ENCODE measurements around the gene NR3C1. TPM values are rescaled to one million over a fixed set of nuclear protein-coding genes. Genes with fewer than 3 reads are reported as not detected.

The NR3C1 gene
- total and polyA plus RNA-seq, 2 donors (not counting 1 experiment from before 2014, with no cell fraction given): 17.6 to 218 TPM

DNA sequence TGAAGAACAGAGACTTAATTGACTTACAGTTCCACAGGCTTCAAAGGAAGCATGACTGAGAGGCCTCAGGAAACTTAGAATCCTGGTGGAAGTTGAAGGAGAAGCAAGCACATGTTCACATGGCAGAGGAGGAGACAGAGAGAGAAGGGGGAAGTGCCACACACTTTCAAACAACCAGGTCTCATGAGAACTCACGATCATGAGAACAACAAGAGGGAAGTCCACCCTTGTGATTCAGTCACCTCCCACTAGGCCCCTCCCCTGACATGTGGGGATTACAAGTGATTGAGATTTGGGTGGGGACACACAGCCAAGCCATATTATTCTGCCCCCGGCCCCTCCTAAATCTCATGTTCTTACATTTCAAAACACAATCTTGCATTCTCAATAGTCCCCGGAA, 19.5 kb downstream of the NR3C1 start:
- Histone ChIP-seq H3K4me1 (ENCODE audit: control insufficient read depth in 2 of 2, insufficient read depth in 2 of 2, low read length in 2 of 2) (peaks cover 4 to 17% of the 10 kb centered on the region in 2 donors), H3K79me2 (ENCODE audit: control insufficient read depth, insufficient read depth, low read length) (peaks cover 99% of the 10 kb centered on the region), H3K27me3 (replicated peaks in 1 of 4; ENCODE audit: control extremely low read depth in 1 of 4, control insufficient read depth in 3 of 4, insufficient read depth in 4 of 4, low read length in 3 of 4) (no peaks in the 10 kb centered on the region), H3K9ac (ENCODE audit: low read length) (no peak overlapping the region), H3K4me2 (replicated peaks; ENCODE audit: low read depth, low read length, poor library complexity, severe bottlenecking) (no peak overlapping the region), H3K27ac (ENCODE audit: low read length in 2 of 2) (no peak overlapping the region), H3K36me3 (replicated peaks in 1 of 2; ENCODE audit: control extremely low read depth in 1 of 2, control insufficient read depth in 1 of 2, extremely low read depth in 1 of 2, insufficient read depth in 2 of 2, low read length in 1 of 2) (peaks cover 6 to 20% of the 10 kb centered on the region in 2 experiments), H2AFZ (ENCODE audit: insufficient read depth, low read depth, low read length, poor library complexity, severe bottlenecking) (no peak overlapping the region), H3K9me3 (ENCODE audit: control extremely low read depth in 1 of 3, control insufficient read depth in 2 of 3, insufficient read depth in 1 of 3, low read length in 2 of 3) (peaks cover 6 to 28% (median 11%) of the 10 kb centered on the region in 3 donors), H4K20me1 (ENCODE audit: control insufficient read depth, insufficient read depth, low read length, poor library complexity, severe bottlenecking) (peaks cover 58% of the 10 kb centered on the region), H3K4me3 (ENCODE audit: control extremely low read depth in 1 of 5, extremely low read depth in 1 of 5, insufficient read depth in 1 of 5, low read depth in 2 of 5, low read length in 4 of 5) (no peak overlapping the region)
- Mint-ChIP-seq H3K9me3 (ENCODE audit: insufficient read depth) (peaks cover 14% of the 10 kb centered on the region), H3K4me3 (no peak overlapping the region), H3K27ac (no peak overlapping the region), H3K4me1 (peaks cover 76% of the 10 kb centered on the region), H3K27me3 (no peaks in the 10 kb centered on the region)
- intact Hi-C loops (cut with micrococcal nuclease): loop anchor here (2.0 kb wide), 1 partner anchor 13 kb away; no protein-coding TSS in a partner anchor
- DNase-seq (no peak), ATAC-seq (ENCODE audit: low read depth) (no peak)
- ChIA-PET CTCF (no interaction called here), POLR2A (no interaction called here)
- WGBS (ENCODE audit: insufficient coverage): 96% methylated on average over 2 of the region's 3 CpGs
- TF ChIP-seq, protein P1, sequence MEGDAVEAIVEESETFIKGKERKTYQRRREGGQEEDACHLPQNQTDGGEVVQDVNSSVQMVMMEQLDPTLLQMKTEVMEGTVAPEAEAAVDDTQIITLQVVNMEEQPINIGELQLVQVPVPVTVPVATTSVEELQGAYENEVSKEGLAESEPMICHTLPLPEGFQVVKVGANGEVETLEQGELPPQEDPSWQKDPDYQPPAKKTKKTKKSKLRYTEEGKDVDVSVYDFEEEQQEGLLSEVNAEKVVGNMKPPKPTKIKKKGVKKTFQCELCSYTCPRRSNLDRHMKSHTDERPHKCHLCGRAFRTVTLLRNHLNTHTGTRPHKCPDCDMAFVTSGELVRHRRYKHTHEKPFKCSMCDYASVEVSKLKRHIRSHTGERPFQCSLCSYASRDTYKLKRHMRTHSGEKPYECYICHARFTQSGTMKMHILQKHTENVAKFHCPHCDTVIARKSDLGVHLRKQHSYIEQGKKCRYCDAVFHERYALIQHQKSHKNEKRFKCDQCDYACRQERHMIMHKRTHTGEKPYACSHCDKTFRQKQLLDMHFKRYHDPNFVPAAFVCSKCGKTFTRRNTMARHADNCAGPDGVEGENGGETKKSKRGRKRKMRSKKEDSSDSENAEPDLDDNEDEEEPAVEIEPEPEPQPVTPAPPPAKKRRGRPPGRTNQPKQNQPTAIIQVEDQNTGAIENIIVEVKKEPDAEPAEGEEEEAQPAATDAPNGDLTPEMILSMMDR (IDR thresholded peaks at IDR 0.05): no peak
- no peak for TF ChIP-seq EZH2 (IDR thresholded peaks at IDR 0.05; ENCODE audit: borderline replicate concordance, insufficient read depth, low read depth, low read length, poor library complexity, severe bottlenecking)

- Histone ChIP-seq H3K79me2 (ENCODE audit: control insufficient read depth, insufficient read depth, low read length) (peaks cover 99% of the 10 kb centered on the region), H3K27me3 (replicated peaks in 1 of 4; ENCODE audit: control extremely low read depth in 1 of 4, control insufficient read depth in 3 of 4, insufficient read depth in 4 of 4, low read length in 3 of 4) (no peaks in the 10 kb centered on the region), H2AFZ (ENCODE audit: insufficient read depth, low read depth, low read length, poor library complexity, severe bottlenecking) (no peak overlapping the region), H3K27ac (ENCODE audit: low read length in 2 of 2) (no peak overlapping the region), H3K4me2 (replicated peaks; ENCODE audit: low read depth, low read length, poor library complexity, severe bottlenecking) (no peak overlapping the region), H3K36me3 (replicated peaks in 1 of 2; ENCODE audit: control extremely low read depth in 1 of 2, control insufficient read depth in 1 of 2, extremely low read depth in 1 of 2, insufficient read depth in 2 of 2, low read length in 1 of 2) (peaks cover 4 to 5% of the 10 kb centered on the region in 2 experiments), H3K9ac (ENCODE audit: low read length) (no peak overlapping the region), H3K4me1 (ENCODE audit: control insufficient read depth in 2 of 2, insufficient read depth in 2 of 2, low read length in 2 of 2) (peaks cover 2 to 30% of the 10 kb centered on the region in 2 donors), H3K4me3 (ENCODE audit: control extremely low read depth in 1 of 5, extremely low read depth in 1 of 5, insufficient read depth in 1 of 5, low read depth in 2 of 5, low read length in 4 of 5) (no peak overlapping the region), H3K9me3 (ENCODE audit: control extremely low read depth in 1 of 3, control insufficient read depth in 2 of 3, insufficient read depth in 1 of 3, low read length in 2 of 3) (peaks cover 3 to 5% (median 3%) of the 10 kb centered on the region in 3 donors), H4K20me1 (ENCODE audit: control insufficient read depth, insufficient read depth, low read length, poor library complexity, severe bottlenecking) (peaks cover 65% of the 10 kb centered on the region)
- POLR2A ChIA-PET: no interaction called here
- no peak overlapping the region for H3K4me3 Mint-ChIP-seq
- WGBS (ENCODE audit: insufficient coverage): 100% methylated on average over 1 of the region's 2 CpGs
- intact Hi-C loops (cut with micrococcal nuclease): no loop called here
- H3K27ac Mint-ChIP-seq: no peak overlapping the region
- TF ChIP-seq, protein P1 (IDR thresholded peaks at IDR 0.05): no peak
- no peak for TF ChIP-seq EZH2 (IDR thresholded peaks at IDR 0.05; ENCODE audit: borderline replicate concordance, insufficient read depth, low read depth, low read length, poor library complexity, severe bottlenecking)
- H3K4me1 Mint-ChIP-seq: peaks cover 82% of the 10 kb centered on the region
- no peak for ATAC-seq (ENCODE audit: low read depth)
- no peaks in the 10 kb centered on the region for H3K27me3 Mint-ChIP-seq
- H3K9me3 Mint-ChIP-seq (ENCODE audit: insufficient read depth): no peaks in the 10 kb centered on the region
- CTCF ChIA-PET: interaction anchor here (0.6 to 1.9 kb wide), 2 partner anchors 10 to 76 kb away, joined by 3 to 4 read pairs; no protein-coding TSS in a partner anchor
- DNase-seq: no peak
These were observed 23.9 kb downstream of the NR3C1 start for GRCh38 chr5:143379606-143380005.
